GM12878 (cell line): ENCODE data around the gene PRMT7. TPM values are rescaled to one million over a fixed set of nuclear protein-coding genes. Genes with fewer than 3 reads are reported as not detected.

Source experiments
- ATAC-seq: fragments of 200-7000 bp; cut with Tn5 transposase; 3 replicates; pipeline ENCODE4 v1.9.1; 2020; ENCODE audit warnings: mild to moderate bottlenecking, moderate library complexity
- BruUV-seq: library from RNA; stranded (reverse); fragments of 400-500 nt; replicated peaks from 2 replicates; lab custom pipeline; 2021; lab: Mats Ljungman, UMichigan
- CTCF ChIA-PET: fragments of 300-600 bp; sonication (Branson Sonifier 250); formaldehyde crosslinking; extraction: SDS; loops from one replicate; lab custom pipeline; 2021; ENCODE audit warnings: inconsistent platforms; lab: Yijun Ruan, JAX
- POLR2A ChIA-PET: fragments of 350-600 bp; formaldehyde crosslinking; extraction: SDS; loops from one replicate; lab custom pipeline; 2021; ENCODE audit warnings: inconsistent platforms; lab: Charles Lee
- RAD21 ChIA-PET: fragments of 300-600 bp; sonication (Branson Sonifier 250); formaldehyde crosslinking; loops from one replicate; lab custom pipeline; 2023; ENCODE audit warnings: antibody characterized with exemption; ENCODE audit not compliant: unreplicated experiment; lab: Charles Lee
- SMC1A ChIA-PET: fragments of 300-600 bp; sonication (Branson Sonifier 250); formaldehyde crosslinking; loops from one replicate; lab custom pipeline; 2023; ENCODE audit not compliant: unreplicated experiment, uncharacterized antibody; lab: Charles Lee
- DNase-seq: peaks from one replicate; pipeline ENCODE4 v3.0.0-alpha.2; 2011; ENCODE audit warnings: low read depth, low spot score
- FAIRE-seq: peaks from 3 replicates; lab custom pipeline; 2011; peaks lifted over from hg19 to GRCh38; lab: Jason Lieb, UNC
- H2AFZ ChIP-seq: 2 replicates; pipeline ENCODE4 v1.6.0; 2011; ENCODE audit warnings: low read depth, low read length, control low read depth; ENCODE audit not compliant: control insufficient read depth
- H3K27ac ChIP-seq: 2 replicates; pipeline ENCODE4 v1.5.1; 2011; ENCODE audit warnings: control low read depth; ENCODE audit not compliant: control insufficient read depth, insufficient read depth
- H3K27me3 ChIP-seq, 2 experiments: replicated peaks in 1 of 2; 2 replicates each; pipeline versions ENCODE4 v1.6.0 to v1.6.1; 2011; ENCODE audit warnings: low read length in 1 of 2; ENCODE audit not compliant: control insufficient read depth in 2 of 2, insufficient read depth in 2 of 2
- H3K36me3 ChIP-seq, 2 experiments: 2 replicates each; pipeline ENCODE4 v1.5.1; 2011; ENCODE audit warnings: low read length in 1 of 2; ENCODE audit not compliant: control insufficient read depth in 2 of 2, insufficient read depth in 2 of 2
- H3K4me1 ChIP-seq: 2 replicates; pipeline ENCODE4 v1.6.1; 2011; ENCODE audit warnings: mild to moderate bottlenecking, low read length, moderate library complexity, mixed read lengths; ENCODE audit not compliant: control insufficient read depth, insufficient read depth
- H3K4me2 ChIP-seq: 2 replicates; pipeline ENCODE4 v1.6.0; 2011; ENCODE audit warnings: control low read depth; ENCODE audit not compliant: control insufficient read depth, insufficient read depth
- H3K4me3 ChIP-seq: fragments of 200-600 bp; sonication (generic); 2 replicates; pipeline ENCODE4 v1.5.1; 2016
- H3K79me2 ChIP-seq: 2 replicates; pipeline ENCODE4 v1.6.0; 2011; ENCODE audit warnings: low read length; ENCODE audit not compliant: control insufficient read depth, insufficient read depth
- H3K9ac ChIP-seq: 2 replicates; pipeline ENCODE4 v1.8.0; 2011; ENCODE audit warnings: low read length, control low read depth, mixed read lengths; ENCODE audit not compliant: control insufficient read depth, insufficient read depth
- H3K9me3 ChIP-seq: replicated peaks from 3 replicates; pipeline ENCODE4 v1.5.1; 2011; ENCODE audit warnings: mild to moderate bottlenecking, low read length; ENCODE audit not compliant: control insufficient read depth, insufficient read depth
- H4K20me1 ChIP-seq: 2 replicates; pipeline ENCODE4 v1.6.0; 2011; ENCODE audit not compliant: control insufficient read depth, insufficient read depth
- CEBPZ ChIP-seq: fragments of 150-350 bp; IDR thresholded peaks from 2 replicates; pipeline ENCODE4 v1.6.1; 2016; ENCODE audit warnings: low read depth, low read length
- IKZF2 ChIP-seq, 2 experiments: fragments of 450-650 bp; IDR thresholded peaks; 2 replicates each; pipeline ENCODE4 v1.6.1; 2017; ENCODE audit warnings: mild to moderate bottlenecking in 2 of 2, moderate library complexity in 2 of 2
- KAT2A ChIP-seq: conservative IDR thresholded peaks from 2 replicates; pipeline ENCODE4 v1.6.1; 2011; ENCODE audit warnings: low read depth, low read length; ENCODE audit not compliant: control insufficient read depth
- MEF2B ChIP-seq: fragments of 450-650 bp; IDR thresholded peaks from 2 replicates; pipeline ENCODE4 v1.6.1; 2018; ENCODE audit warnings: mild to moderate bottlenecking, moderate library complexity; ENCODE audit not compliant: partially characterized antibody, poor library complexity, severe bottlenecking
- WGBS: methylation state at CpG from one replicate; pipeline ENCODE4 v1.1.6; 2016; ENCODE audit warnings: low lambda C conversion rate; ENCODE audit not compliant: insufficient replicate concordance, insufficient coverage; ENCODE audit errors: missing lambda C conversion rate; 5-methylcytosine and 5-hydroxymethylcytosine counted together
- in situ Hi-C: fragments of 300-500 bp; cut with MboI; formaldehyde crosslinking; loops from 9 replicates; pipeline ENCODE4 v1.14.3; 2018; ENCODE audit warnings: mixed read lengths
- intact Hi-C: fragments of 100-400 bp; cut with micrococcal nuclease; formaldehyde crosslinking; loops from one replicate; pipeline ENCODE4 v1.14.2; 2022; ENCODE audit not compliant: unreplicated experiment
- polyA plus RNA-seq, 11 experiments: library from polyadenylated mRNA; depleted of rRNA in 4 of 11; unstranded in 6 of 11; stranded (reverse) in 5 of 11; fragments of >200 nt; fragmentation: Nextera tagmentation in 4 of 11; fragmentation: Illumina TruSeq in 1 of 11; extraction: Ambion mirVana in 4 of 11; extraction: Trizol in 1 of 11; gene quantifications; 1 replicate in 1 of 11; 2 replicates in 10 of 11; pipeline versions ENCODE4 v1.2.1 to v1.2.3, GENCODE V29; 2011 to 2016; ENCODE audit warnings: inconsistent platforms in 2 of 11, missing spikeins in 2 of 11, low read depth in 1 of 11
- total RNA-seq, 4 experiments: library from RNA; depleted of rRNA in 3 of 4; stranded (reverse); fragments of >200 nt in 3 of 4; fragmentation: Illumina TruSeq in 1 of 4; extraction: Trizol in 1 of 4; gene quantifications; 2 replicates each; pipeline versions ENCODE4 v1.2.1 to v1.2.3, GENCODE V29; 2013 to 2021

The PRMT7 gene
- total and polyA plus RNA-seq, 10 of the 15 experiments (the other 5 are each of a cell fraction or from before 2014, with no cell fraction given): 5.1 to 56.1 (median 42.0) TPM

GRCh38 chr16:68267612-68268405 is 43.0 kb upstream of the PRMT7 start:
- FAIRE-seq (no peak), ATAC-seq (no peak), DNase-seq (no peak)
- intact Hi-C loops: no loop called here
- WGBS: 89% methylated on average over 6 of the region's 6 CpGs
- no peak overlapping the region for H3K27ac ChIP-seq
- ChIA-PET RAD21 (interaction anchor here (0.9 to 2.4 kb wide), 2 partner anchors 16 to 43 kb away, joined by 3 to 15 read pairs; partner anchors contain the start of genes PRMT7 and SLC7A6OS), SMC1A (interaction anchor here (1.1 to 18.5 kb wide), 6 partner anchors 10 to 61 kb away, joined by 3 to 253 read pairs (median 4); no protein-coding TSS in a partner anchor), CTCF (interaction anchor here (1.1 to 4.5 kb wide), 4 partner anchors 15 to 61 kb away, joined by 3 to 19 read pairs (median 4); no protein-coding TSS in a partner anchor), POLR2A (interaction anchor here (1.4 to 12.2 kb wide), 2 partner anchors 18 to 60 kb away, joined by 3 to 177 read pairs; no protein-coding TSS in a partner anchor)
- no peak overlapping the region for H2AFZ ChIP-seq
- no peaks in the 10 kb centered on the region for H3K9me3 ChIP-seq
- BruUV-seq: TSS peak; percentile 10
- H4K20me1 ChIP-seq: no peaks in the 10 kb centered on the region
- peaks cover 28% of the 10 kb centered on the region for H3K4me1 ChIP-seq
- peaks cover 84% of the 10 kb centered on the region for H3K79me2 ChIP-seq
- in situ Hi-C loops: no loop called here
- peak overlapping the region; percentile 39 for H3K4me2 ChIP-seq
- peaks cover 3 to 11% of the 10 kb centered on the region in 2 experiments; a peak in 3 of 4 replicates for H3K36me3 ChIP-seq
- no peaks in the 10 kb centered on the region for H3K27me3 ChIP-seq
- TF ChIP-seq MEF2B (peak; percentile 52), CEBPZ (no peak), KAT2A (no peak), IKZF2 (IDR thresholded peaks at IDR 0.05) (0 out of 4 replicates have a peak, but pooled peaks of 1 of the 2 experiments have one; percentile 18)
- H3K4me3 ChIP-seq: peak overlapping the region; percentile 42; the same call in 1 of the 2 replicates
- H3K9ac ChIP-seq: no peak overlapping the region; the same call in 1 of the 2 replicates
